WTC11 (cell line): ENCODE data around the gene CENPT.

Experiments
- JUN ChIP-seq: sonication (generic); formaldehyde crosslinking; IDR thresholded peaks from 2 replicates; pipeline ENCODE4 v1.8.0; 2023; ENCODE audit warnings: mild to moderate bottlenecking, missing genetic modification reagents
- ZNF232 ChIP-seq: sonication (generic); formaldehyde crosslinking; IDR thresholded peaks from 2 replicates; pipeline ENCODE4 v1.8.0; 2022; ENCODE audit warnings: mild to moderate bottlenecking, missing genetic modification reagents
- TF ChIP-seq, protein P1 (sequence below): sonication (generic); formaldehyde crosslinking; IDR thresholded peaks from 2 replicates; pipeline ENCODE4 v1.8.0; 2022; ENCODE audit warnings: mild to moderate bottlenecking, missing genetic modification reagents
- TF ChIP-seq, protein P2 (sequence below): sonication (generic); formaldehyde crosslinking; IDR thresholded peaks from 2 replicates; pipeline ENCODE4 v1.8.1; 2023; ENCODE audit warnings: mild to moderate bottlenecking, missing genetic modification reagents, moderate library complexity
- TF ChIP-seq, protein P3 (sequence below): sonication (generic); formaldehyde crosslinking; conservative IDR thresholded peaks from 2 replicates; pipeline ENCODE4 v1.8.1; 2023; ENCODE audit warnings: mild to moderate bottlenecking, low read depth, missing genetic modification reagents, moderate library complexity
- TF ChIP-seq, protein P4 (sequence below): fragments of 200-600 bp; IDR thresholded peaks from 2 replicates; pipeline ENCODE4 v1.8.0; 2022; ENCODE audit warnings: antibody characterized with exemption
- TF ChIP-seq, protein P5 (sequence below): sonication (generic); formaldehyde crosslinking; IDR thresholded peaks from 2 replicates; pipeline ENCODE4 v1.8.1; 2022; ENCODE audit warnings: low read depth, missing genetic modification reagents, borderline replicate concordance

DNA sequence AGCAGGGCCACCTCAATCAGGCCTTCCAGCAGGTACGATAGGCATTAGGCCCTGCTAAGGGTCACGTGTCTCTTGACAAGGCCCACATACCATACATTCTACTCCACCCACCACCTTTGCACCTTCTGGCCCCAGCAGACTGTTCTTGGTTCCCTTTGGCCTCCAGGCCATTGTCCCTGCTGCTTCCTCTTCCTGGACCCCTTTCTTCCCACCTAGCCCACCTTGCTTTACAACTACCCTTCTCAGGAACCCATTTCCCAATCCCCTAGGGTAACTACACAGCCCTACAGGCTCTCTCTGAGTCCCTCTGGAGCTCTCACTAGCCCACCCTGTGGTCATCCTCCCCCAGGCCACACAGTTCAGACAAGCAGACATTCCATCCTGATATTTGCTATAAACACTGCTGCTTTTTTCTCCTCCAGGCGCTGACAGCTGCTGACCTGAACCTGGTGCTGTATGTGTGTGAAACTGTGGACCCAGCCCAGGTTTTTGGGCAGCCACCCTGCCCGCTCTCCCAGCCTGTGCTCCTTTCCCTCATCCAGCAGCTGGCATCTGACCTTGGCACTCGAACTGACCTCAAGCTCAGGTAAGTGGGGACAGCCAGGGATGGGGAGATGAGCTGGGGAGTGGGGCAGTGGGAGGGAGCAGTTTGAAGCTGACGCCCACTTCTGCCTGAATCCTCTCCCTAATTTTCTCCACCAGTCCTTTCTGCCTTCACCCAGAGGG is 35.8 kb upstream of the CENPT start:
- TF ChIP-seq ZNF232, result no peak
- TF ChIP-seq, protein P1, sequence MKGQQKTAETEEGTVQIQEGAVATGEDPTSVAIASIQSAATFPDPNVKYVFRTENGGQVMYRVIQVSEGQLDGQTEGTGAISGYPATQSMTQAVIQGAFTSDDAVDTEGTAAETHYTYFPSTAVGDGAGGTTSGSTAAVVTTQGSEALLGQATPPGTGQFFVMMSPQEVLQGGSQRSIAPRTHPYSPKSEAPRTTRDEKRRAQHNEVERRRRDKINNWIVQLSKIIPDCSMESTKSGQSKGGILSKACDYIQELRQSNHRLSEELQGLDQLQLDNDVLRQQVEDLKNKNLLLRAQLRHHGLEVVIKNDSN (CRISPR knock-in tag), result no peak
- no peak for TF ChIP-seq JUN
- TF ChIP-seq, protein P2, sequence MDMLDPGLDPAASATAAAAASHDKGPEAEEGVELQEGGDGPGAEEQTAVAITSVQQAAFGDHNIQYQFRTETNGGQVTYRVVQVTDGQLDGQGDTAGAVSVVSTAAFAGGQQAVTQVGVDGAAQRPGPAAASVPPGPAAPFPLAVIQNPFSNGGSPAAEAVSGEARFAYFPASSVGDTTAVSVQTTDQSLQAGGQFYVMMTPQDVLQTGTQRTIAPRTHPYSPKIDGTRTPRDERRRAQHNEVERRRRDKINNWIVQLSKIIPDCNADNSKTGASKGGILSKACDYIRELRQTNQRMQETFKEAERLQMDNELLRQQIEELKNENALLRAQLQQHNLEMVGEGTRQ (CRISPR knock-in tag), result no peak
- TF ChIP-seq, protein P3, sequence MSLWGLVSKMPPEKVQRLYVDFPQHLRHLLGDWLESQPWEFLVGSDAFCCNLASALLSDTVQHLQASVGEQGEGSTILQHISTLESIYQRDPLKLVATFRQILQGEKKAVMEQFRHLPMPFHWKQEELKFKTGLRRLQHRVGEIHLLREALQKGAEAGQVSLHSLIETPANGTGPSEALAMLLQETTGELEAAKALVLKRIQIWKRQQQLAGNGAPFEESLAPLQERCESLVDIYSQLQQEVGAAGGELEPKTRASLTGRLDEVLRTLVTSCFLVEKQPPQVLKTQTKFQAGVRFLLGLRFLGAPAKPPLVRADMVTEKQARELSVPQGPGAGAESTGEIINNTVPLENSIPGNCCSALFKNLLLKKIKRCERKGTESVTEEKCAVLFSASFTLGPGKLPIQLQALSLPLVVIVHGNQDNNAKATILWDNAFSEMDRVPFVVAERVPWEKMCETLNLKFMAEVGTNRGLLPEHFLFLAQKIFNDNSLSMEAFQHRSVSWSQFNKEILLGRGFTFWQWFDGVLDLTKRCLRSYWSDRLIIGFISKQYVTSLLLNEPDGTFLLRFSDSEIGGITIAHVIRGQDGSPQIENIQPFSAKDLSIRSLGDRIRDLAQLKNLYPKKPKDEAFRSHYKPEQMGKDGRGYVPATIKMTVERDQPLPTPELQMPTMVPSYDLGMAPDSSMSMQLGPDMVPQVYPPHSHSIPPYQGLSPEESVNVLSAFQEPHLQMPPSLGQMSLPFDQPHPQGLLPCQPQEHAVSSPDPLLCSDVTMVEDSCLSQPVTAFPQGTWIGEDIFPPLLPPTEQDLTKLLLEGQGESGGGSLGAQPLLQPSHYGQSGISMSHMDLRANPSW (CRISPR knock-in tag), result no peak
- TF ChIP-seq, protein P4, sequence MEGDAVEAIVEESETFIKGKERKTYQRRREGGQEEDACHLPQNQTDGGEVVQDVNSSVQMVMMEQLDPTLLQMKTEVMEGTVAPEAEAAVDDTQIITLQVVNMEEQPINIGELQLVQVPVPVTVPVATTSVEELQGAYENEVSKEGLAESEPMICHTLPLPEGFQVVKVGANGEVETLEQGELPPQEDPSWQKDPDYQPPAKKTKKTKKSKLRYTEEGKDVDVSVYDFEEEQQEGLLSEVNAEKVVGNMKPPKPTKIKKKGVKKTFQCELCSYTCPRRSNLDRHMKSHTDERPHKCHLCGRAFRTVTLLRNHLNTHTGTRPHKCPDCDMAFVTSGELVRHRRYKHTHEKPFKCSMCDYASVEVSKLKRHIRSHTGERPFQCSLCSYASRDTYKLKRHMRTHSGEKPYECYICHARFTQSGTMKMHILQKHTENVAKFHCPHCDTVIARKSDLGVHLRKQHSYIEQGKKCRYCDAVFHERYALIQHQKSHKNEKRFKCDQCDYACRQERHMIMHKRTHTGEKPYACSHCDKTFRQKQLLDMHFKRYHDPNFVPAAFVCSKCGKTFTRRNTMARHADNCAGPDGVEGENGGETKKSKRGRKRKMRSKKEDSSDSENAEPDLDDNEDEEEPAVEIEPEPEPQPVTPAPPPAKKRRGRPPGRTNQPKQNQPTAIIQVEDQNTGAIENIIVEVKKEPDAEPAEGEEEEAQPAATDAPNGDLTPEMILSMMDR, result no peak
- TF ChIP-seq, protein P5, sequence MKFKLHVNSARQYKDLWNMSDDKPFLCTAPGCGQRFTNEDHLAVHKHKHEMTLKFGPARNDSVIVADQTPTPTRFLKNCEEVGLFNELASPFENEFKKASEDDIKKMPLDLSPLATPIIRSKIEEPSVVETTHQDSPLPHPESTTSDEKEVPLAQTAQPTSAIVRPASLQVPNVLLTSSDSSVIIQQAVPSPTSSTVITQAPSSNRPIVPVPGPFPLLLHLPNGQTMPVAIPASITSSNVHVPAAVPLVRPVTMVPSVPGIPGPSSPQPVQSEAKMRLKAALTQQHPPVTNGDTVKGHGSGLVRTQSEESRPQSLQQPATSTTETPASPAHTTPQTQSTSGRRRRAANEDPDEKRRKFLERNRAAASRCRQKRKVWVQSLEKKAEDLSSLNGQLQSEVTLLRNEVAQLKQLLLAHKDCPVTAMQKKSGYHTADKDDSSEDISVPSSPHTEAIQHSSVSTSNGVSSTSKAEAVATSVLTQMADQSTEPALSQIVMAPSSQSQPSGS (CRISPR knock-in tag), result no peak
